ENCODE data around the gene CDH23.
A peak's percentile ranks its signal among the peaks of the same experiment; 100 is the strongest.

Gene CDH23

DNA sequence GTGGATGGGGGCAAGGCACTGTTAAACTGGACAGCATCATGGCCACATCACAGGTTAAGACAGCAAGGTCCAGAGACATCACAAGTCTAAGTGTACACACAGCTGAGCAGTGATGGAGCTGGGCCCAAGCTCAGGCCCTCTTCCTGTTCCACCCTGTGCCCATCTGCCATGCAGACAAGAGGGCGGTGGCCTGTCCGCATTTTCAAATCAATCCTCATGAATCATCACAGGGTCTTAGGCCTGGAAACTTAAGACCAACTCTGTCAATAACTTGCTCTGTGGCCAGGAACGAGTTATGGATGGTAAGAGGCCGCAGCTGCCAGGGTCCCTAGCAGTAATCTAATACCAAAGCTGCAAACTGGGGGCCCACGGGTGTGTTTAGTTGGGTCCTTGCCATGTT is 319.7 kb downstream of the CDH23 start:
- no peak for DNase-seq

GRCh38 chr10:71717056-71717455 is 320.3 kb downstream of the CDH23 start:
- DNase-seq, result no peak

DNA sequence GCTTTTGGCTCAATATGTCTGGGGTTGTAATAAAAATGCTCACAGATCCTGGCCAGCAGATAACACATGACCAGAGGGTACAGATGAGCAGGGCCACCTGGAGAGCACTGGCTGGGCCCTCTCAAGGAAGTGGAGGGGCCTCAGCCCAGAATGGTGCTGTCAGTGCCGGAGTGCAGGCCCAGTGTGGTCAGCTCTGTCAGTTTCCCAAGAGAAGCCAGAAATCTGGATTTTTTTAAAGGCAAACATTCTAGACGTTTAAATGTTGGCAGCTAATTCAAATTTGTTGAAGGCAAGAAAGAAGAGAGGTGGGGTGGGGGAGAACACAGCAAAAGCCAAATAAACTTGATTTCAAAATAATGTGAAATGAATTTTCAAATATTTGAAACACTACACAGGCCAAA is 320.8 kb downstream of the CDH23 start:
- DNase-seq, result no peak

GRCh38 chr10:71718165-71718698 is 321.5 kb downstream of the CDH23 start:
- DNase-seq, result no peak

DNA sequence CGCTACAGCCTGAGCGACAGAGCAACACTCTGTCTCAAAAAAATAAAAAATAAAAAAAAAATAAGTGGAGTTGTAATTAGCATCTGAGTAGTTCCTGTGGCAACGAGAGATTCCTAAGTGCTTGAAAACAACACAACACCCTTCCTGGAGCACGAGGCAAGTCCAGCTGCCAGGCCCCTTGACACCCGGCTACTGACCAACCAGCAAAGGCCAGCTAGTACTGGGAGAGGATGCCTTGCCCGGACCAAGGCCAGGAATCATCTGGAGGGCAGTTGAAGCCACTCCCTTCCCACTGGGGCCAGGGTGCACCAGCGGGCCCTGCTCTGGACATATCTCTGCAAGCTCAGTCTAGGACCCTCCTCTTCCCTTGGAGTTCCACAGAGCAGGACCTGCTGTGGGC is 322.3 kb downstream of the CDH23 start:
- DNase-seq, result no peak

DNA sequence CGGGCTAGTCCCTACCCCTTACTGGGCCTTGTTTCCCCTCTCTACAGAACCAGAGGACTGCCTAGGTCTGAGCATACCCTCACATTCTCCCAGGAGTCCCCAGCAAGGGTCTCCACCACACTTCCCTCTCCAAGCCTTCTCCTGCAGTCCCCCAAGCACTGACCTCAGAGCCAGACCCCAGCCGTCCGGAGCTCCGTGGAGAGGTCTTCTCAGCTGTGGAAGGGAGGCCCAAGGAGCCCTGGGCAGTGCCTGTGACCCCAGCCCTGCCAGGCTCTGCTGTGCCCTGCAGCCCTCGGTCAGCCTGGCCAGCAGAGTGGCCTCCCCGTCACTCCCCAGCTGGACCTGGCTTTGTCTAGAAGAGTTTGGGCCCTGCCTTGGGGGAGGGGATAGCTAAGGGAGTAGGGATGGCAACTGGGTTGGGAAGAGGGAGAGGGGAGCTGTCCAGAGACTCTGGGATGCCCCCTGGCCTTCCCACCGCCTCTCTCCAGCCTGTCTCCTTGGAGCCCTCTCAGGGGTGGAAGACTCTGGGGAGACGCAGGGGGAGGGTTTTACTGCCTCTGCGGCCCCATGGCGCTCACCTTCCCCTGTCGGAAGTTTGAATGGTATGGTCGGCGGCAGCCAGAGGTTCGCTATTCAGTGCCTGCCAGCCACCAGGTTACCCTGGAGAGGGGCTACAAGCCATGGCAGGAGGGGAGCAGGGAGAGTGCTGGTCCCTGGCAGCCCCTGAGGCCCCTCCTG is 322.9 kb downstream of the CDH23 start, which contains the start of gene C10orf105:
TSS of gene C10orf105 (minus strand) at position 315 of the 738 bp plus-strand sequence. CDS start 3,441 bp downstream, outside the sequence.
- DNase-seq, result no peak

GRCh38 chr10:71720288-71720687 is 323.6 kb downstream of the CDH23 start:
- no peak for DNase-seq

DNA sequence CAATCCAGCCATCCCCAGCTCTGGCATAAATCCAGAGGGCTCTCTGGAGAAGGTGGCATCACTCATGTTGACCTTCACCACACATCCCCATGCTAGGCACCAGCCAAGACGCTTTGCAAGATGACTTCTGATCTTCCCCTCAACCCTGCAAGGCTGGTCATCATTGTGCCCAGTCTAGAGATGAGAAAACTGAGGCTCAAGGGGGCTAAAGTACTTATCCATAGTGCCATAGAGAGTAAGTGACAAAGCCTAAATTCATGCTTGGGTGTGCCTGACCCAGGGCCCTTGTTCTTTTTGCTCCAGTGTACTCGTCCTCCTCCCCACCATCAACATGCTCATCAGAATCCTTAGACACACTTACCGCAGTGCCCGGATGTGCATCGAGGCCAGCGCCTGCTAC is 324.6 kb downstream of the CDH23 start:
- no peak for DNase-seq

DNA sequence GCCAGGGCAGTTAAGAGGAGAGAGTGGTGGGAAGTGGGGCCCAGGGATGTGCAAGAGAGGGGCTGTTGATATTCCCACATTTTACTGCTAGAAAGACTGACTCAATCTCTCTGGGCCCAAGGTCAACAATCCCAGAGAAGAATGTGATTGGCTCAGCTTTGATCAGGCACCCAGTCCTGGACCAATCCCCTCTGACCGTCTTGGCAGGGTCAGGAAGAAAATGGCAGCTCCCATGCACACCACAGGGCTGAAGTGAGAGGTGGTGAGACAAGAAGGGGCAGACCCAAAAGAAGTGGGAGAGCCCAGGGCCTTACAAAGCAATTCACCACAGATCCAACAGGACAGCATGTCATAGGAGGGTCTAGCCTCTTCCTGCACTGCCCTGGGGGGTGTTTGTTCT is 326.1 kb downstream of the CDH23 start:
- no peak for DNase-seq

- no peak for DNase-seq
These were observed 326.6 kb downstream of the CDH23 start for GRCh38 chr10:71723311-71723710.

DNA sequence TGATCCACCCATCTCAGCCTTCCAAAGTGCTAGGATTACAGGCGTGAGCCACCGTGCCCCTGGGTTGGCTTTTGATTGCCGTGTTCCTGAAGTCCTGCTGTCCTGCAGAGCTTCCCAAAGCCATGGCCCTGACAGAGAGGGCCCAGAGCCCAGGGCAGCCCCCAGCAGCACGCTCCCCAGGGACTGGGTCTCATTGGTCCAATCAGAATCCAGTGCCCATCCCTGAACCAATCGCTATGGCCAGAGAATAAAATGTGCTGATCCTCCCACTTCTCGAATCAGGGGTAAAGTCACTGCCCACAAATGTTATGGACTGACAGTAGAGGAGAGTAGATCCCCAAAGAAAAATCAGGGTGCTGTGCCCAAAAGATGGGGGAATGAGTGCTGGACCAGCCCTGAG is 327.8 kb downstream of the CDH23 start:
- DNase-seq, result no peak

DNA sequence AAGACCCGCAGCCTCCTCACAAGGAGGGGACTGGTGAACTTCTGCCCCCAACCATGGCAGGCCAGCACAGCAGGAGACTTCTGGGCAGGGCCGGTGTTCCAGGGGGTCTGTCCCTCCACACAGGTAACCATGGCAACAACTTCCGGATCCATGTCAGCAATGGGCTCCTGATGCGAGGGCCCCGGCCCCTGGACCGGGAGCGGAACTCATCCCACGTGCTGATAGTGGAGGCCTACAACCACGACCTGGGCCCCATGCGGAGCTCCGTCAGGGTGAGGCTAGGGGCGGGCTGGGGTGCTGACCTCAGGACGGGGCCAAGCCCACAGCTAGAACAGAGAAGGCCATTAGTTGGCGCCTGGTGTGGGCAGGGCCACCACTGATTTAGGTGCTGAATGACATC is 328.5 kb downstream of the CDH23 start:
- DNase-seq, result no peak

- no peak for DNase-seq
These were observed 329.4 kb downstream of the CDH23 start for GRCh38 chr10:71725998-71726579.

GRCh38 chr10:71726580-71727104 is 329.9 kb downstream of the CDH23 start:
- no peak for DNase-seq

GRCh38 chr10:71727105-71727737 is 330.5 kb downstream of the CDH23 start:
- no peak for DNase-seq

DNA sequence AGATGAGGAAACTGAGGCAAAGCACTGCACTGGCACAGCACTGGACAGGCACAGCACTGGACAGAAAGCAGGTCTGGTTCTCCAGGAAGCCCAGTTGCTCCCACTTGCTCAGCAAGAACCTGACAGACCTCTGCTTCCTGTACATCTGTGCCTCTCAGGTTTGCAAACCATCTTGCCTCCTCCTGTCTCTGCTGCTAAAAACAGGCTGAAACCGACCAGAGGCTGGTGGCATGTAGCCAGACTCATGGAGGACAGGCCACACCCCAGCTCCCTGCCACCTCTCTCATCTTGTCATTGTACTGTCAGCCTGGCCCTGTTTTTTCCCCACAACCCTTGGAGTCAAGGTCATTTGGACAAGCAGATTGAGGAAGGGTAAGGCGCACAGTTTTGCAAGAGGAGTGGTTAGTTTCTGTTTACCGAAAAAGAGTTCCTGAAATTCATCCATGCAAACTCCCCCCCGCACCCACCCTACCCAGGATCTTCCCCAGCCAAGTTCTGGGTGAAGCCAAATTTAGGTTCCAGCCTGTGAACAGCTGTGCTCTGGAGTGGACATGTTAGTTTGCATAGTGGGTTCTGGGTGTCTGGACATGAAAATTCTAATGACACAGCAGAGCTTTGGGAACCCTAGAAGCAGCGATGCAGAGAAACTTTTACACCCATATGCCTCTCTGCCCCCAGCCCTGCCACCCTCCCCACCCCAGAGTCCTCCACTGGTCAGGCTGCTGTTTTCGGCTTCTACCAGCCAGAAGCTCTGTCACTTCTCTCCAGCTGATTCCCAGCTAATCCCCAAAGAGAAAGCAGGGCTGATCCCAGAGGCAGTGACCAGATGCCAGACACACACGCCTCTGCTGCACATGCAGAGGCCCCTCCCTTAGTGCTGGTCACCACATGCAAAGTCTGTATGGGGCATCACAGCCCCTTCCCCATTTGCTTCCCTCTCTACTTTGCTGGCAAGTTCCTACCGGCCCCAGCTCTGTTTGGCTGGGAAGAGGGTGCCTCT is 331.3 kb downstream of the CDH23 start:
- peak; percentile 32 for DNase-seq

GRCh38 chr10:71729161-71729636 is 332.5 kb downstream of the CDH23 start:
- DNase-seq, result peak; percentile 30

- DNase-seq, result no peak
These were observed 335.1 kb downstream of the CDH23 start for GRCh38 chr10:71731791-71732190.

- DNase-seq, result no peak
These were observed 338.1 kb downstream of the CDH23 start for GRCh38 chr10:71734797-71735196.

DNA sequence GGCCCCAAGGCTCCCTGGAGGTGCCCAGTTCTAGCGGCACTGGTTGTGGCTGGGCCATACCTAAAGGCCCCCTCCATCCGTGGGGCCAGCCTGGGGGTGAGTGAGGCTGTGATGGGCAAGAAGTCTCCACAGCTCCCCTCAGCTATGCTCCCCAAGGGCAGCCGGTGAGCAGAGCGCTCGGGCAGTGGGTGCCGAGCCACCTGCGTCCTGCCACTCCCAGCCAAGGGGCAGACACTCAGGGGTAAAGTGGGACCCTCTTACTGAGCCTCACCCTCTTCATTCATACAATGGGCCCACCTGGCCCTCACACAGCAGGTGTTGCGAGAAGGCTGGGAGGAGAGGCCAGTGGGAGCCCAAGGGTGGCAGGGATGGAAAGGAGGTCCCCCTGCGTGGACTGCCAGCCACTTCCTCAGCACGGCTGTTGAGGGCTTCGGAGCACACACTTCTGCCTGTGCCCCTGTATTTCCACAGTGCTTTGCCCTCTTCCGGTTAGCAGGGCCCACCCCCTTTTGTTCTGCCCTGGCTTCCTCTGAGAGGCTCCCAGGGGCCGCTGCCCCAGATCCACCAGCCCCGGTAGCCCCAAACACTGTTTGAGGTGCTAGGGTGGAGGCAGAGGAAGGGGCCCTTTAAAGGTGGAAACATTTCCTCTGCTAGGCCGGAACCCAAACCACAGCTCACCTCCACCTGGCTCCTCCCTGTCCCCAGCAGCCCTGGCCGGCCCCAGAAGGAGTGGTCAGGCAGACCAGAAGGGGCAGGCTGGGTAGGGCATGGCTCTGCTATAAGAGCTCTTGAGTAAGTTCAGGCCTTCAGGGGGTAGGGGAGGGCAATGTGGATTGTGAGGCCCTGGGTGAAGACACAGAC is 339.2 kb downstream of the CDH23 start:
- no peak for DNase-seq

GRCh38 chr10:71736570-71736952 is 339.8 kb downstream of the CDH23 start:
- DNase-seq, result no peak
